Measurements from ENCODE around the gene SYNE1.

Gene SYNE1

GRCh38 chr6:152129691-152130151 lies 507.4 kb downstream of the SYNE1 start:
- no peaks in the 10 kb centered on the region for H3K27me3 Mint-ChIP-seq
- no peaks in the 10 kb centered on the region for H3K9me3 Mint-ChIP-seq
- H3K36me3 Mint-ChIP-seq (ENCODE audit: low read depth): peaks cover 15% of the 10 kb centered on the region
- H3K27ac Mint-ChIP-seq: peak overlapping the region; percentile 11
- no peak for ATAC-seq
- no peak for DNase-seq
- H3K4me3 Mint-ChIP-seq: no peak overlapping the region
- no peaks in the 10 kb centered on the region for H3K4me1 Mint-ChIP-seq

- H3K27ac Mint-ChIP-seq: no peak overlapping the region
- DNase-seq (no peak), ATAC-seq (no peak)
Measured at GRCh38 chr6:152127432-152128165, 509.6 kb downstream of the SYNE1 start.

GRCh38 chr6:152124429-152125074 lies 512.6 kb downstream of the SYNE1 start:
- no peaks in the 10 kb centered on the region for H3K27me3 Mint-ChIP-seq
- no peak for DNase-seq
- H3K4me1 Mint-ChIP-seq: no peaks in the 10 kb centered on the region
- H3K4me3 Mint-ChIP-seq: no peak overlapping the region
- no peak for ATAC-seq
- H3K9me3 Mint-ChIP-seq: no peaks in the 10 kb centered on the region
- H3K27ac Mint-ChIP-seq: no peak overlapping the region
- H3K36me3 Mint-ChIP-seq (ENCODE audit: low read depth): peaks cover 11% of the 10 kb centered on the region

More at GRCh38 chr6:152127432-152128165, 509.6 kb downstream of the SYNE1 start:
- H3K27me3 Mint-ChIP-seq: no peaks in the 10 kb centered on the region
- H3K4me1 Mint-ChIP-seq: no peaks in the 10 kb centered on the region
- H3K9me3 Mint-ChIP-seq: no peaks in the 10 kb centered on the region
- no peak overlapping the region for H3K4me3 Mint-ChIP-seq
- peaks cover 15% of the 10 kb centered on the region for H3K36me3 Mint-ChIP-seq (ENCODE audit: low read depth)

- Mint-ChIP-seq H3K9me3 (peaks cover 7% of the 10 kb centered on the region), H3K36me3 (ENCODE audit: low read depth) (peaks cover 13% of the 10 kb centered on the region), H3K27ac (no peak overlapping the region), H3K4me1 (peaks cover under 1% of the 10 kb centered on the region), H3K4me3 (no peak overlapping the region), H3K27me3 (no peaks in the 10 kb centered on the region)
- no peak for ATAC-seq
- no peak for DNase-seq
Measured at GRCh38 chr6:152123076-152123475, 514.1 kb downstream of the SYNE1 start.

GRCh38 chr6:152122434-152122833 lies 514.7 kb downstream of the SYNE1 start:
- Mint-ChIP-seq H3K4me3 (no peak overlapping the region), H3K9me3 (peaks cover 9% of the 10 kb centered on the region), H3K27ac (no peak overlapping the region), H3K27me3 (no peaks in the 10 kb centered on the region), H3K4me1 (peaks cover 6% of the 10 kb centered on the region), H3K36me3 (ENCODE audit: low read depth) (peaks cover 14% of the 10 kb centered on the region)
- DNase-seq (no peak), ATAC-seq (no peak)

- Mint-ChIP-seq H3K36me3 (ENCODE audit: low read depth) (peaks cover 14% of the 10 kb centered on the region), H3K4me1 (peaks cover 7% of the 10 kb centered on the region), H3K4me3 (no peak overlapping the region), H3K27me3 (no peaks in the 10 kb centered on the region), H3K9me3 (peaks cover 9% of the 10 kb centered on the region), H3K27ac (no peak overlapping the region)
- DNase-seq (no peak), ATAC-seq (no peak)
Measured at GRCh38 chr6:152121910-152122309, 515.3 kb downstream of the SYNE1 start.

GRCh38 chr6:152119831-152120230 lies 517.3 kb downstream of the SYNE1 start:
- H3K27me3 Mint-ChIP-seq: no peaks in the 10 kb centered on the region
- H3K9me3 Mint-ChIP-seq: peaks cover 9% of the 10 kb centered on the region
- ATAC-seq (no peak), DNase-seq (no peak)
- no peak overlapping the region for H3K27ac Mint-ChIP-seq
- H3K36me3 Mint-ChIP-seq (ENCODE audit: low read depth): peaks cover 14% of the 10 kb centered on the region
- no peak overlapping the region for H3K4me3 Mint-ChIP-seq
- peaks cover 7% of the 10 kb centered on the region for H3K4me1 Mint-ChIP-seq

- peaks cover 9% of the 10 kb centered on the region for H3K9me3 Mint-ChIP-seq
- H3K4me1 Mint-ChIP-seq: peaks cover 7% of the 10 kb centered on the region
- H3K4me3 Mint-ChIP-seq: no peak overlapping the region
- ATAC-seq (no peak), DNase-seq (no peak)
- no peak overlapping the region for H3K27ac Mint-ChIP-seq
- H3K27me3 Mint-ChIP-seq: no peaks in the 10 kb centered on the region
- peaks cover 14% of the 10 kb centered on the region for H3K36me3 Mint-ChIP-seq (ENCODE audit: low read depth)
Measured at GRCh38 chr6:152118678-152119077, 518.5 kb downstream of the SYNE1 start.

- Mint-ChIP-seq H3K4me3 (no peak overlapping the region), H3K9me3 (peaks cover 9% of the 10 kb centered on the region), H3K4me1 (peaks cover 7% of the 10 kb centered on the region), H3K27me3 (no peaks in the 10 kb centered on the region), H3K27ac (no peak overlapping the region), H3K36me3 (ENCODE audit: low read depth) (peaks cover 14% of the 10 kb centered on the region)
- no peak for DNase-seq
- no peak for ATAC-seq
Measured at GRCh38 chr6:152118224-152118623, 518.9 kb downstream of the SYNE1 start.

GRCh38 chr6:152117156-152118133 lies 519.7 kb downstream of the SYNE1 start:
- Mint-ChIP-seq H3K27ac (no peak overlapping the region), H3K36me3 (ENCODE audit: low read depth) (peaks cover 14% of the 10 kb centered on the region), H3K4me1 (peaks cover 7% of the 10 kb centered on the region), H3K9me3 (peaks cover 9% of the 10 kb centered on the region), H3K27me3 (no peaks in the 10 kb centered on the region), H3K4me3 (no peak overlapping the region)
- ATAC-seq (no peak), DNase-seq (no peak)

- Mint-ChIP-seq H3K4me1 (peaks cover 3% of the 10 kb centered on the region), H3K36me3 (ENCODE audit: low read depth) (no peaks in the 10 kb centered on the region), H3K9me3 (no peaks in the 10 kb centered on the region), H3K27me3 (peaks cover 3% of the 10 kb centered on the region), H3K27ac (no peak overlapping the region), H3K4me3 (no peak overlapping the region)
- ATAC-seq (no peak), DNase-seq (no peak)
Measured at GRCh38 chr6:152112491-152113261, 524.5 kb downstream of the SYNE1 start.

- H3K9me3 Mint-ChIP-seq: no peaks in the 10 kb centered on the region
- H3K4me1 Mint-ChIP-seq: no peaks in the 10 kb centered on the region
- peaks cover 3% of the 10 kb centered on the region for H3K27me3 Mint-ChIP-seq
- no peak overlapping the region for H3K27ac Mint-ChIP-seq
- H3K36me3 Mint-ChIP-seq (ENCODE audit: low read depth): no peaks in the 10 kb centered on the region
- no peak for ATAC-seq
- DNase-seq: no peak
- no peak overlapping the region for H3K4me3 Mint-ChIP-seq
Measured at GRCh38 chr6:152110886-152111820, 526.0 kb downstream of the SYNE1 start.

- Mint-ChIP-seq H3K27me3 (peaks cover 3% of the 10 kb centered on the region), H3K27ac (no peak overlapping the region), H3K4me3 (no peak overlapping the region), H3K4me1 (no peaks in the 10 kb centered on the region), H3K36me3 (ENCODE audit: low read depth) (no peaks in the 10 kb centered on the region), H3K9me3 (no peaks in the 10 kb centered on the region)
- ATAC-seq (no peak), DNase-seq (no peak)
Measured at GRCh38 chr6:152107973-152108372, 529.2 kb downstream of the SYNE1 start.
